ENCODE results near the gene PDIA2. TPM values are rescaled to one million over a fixed set of nuclear protein-coding genes. Genes with fewer than 3 reads are reported as not detected.

The PDIA2 gene
- total RNA-seq, 1 donor = not detected

- H3K4me3 ChIP-seq (ENCODE audit: low read depth, low read length) = no peak overlapping the region
- TF ChIP-seq CTCF (IDR thresholded peaks at IDR 0.05; ENCODE audit: insufficient read depth, low read length) = no peak
- no peak for DNase-seq (ENCODE audit: low read depth)
Measured at GRCh38 chr16:245105-245504, 37.9 kb upstream of the PDIA2 start.

GRCh38 chr16:247027-247426 is 35.9 kb upstream of the PDIA2 start:
- TF ChIP-seq CTCF (IDR thresholded peaks at IDR 0.05; ENCODE audit: insufficient read depth, low read length) = no peak
- no peak overlapping the region for H3K4me3 ChIP-seq (ENCODE audit: low read depth, low read length)
- no peak for DNase-seq (ENCODE audit: low read depth)

GRCh38 chr16:249431-249830 is 33.5 kb upstream of the PDIA2 start:
- no peak for TF ChIP-seq CTCF (IDR thresholded peaks at IDR 0.05; ENCODE audit: insufficient read depth, low read length)
- no peak for DNase-seq (ENCODE audit: low read depth)
- H3K4me3 ChIP-seq (ENCODE audit: low read depth, low read length) = no peak overlapping the region

DNA sequence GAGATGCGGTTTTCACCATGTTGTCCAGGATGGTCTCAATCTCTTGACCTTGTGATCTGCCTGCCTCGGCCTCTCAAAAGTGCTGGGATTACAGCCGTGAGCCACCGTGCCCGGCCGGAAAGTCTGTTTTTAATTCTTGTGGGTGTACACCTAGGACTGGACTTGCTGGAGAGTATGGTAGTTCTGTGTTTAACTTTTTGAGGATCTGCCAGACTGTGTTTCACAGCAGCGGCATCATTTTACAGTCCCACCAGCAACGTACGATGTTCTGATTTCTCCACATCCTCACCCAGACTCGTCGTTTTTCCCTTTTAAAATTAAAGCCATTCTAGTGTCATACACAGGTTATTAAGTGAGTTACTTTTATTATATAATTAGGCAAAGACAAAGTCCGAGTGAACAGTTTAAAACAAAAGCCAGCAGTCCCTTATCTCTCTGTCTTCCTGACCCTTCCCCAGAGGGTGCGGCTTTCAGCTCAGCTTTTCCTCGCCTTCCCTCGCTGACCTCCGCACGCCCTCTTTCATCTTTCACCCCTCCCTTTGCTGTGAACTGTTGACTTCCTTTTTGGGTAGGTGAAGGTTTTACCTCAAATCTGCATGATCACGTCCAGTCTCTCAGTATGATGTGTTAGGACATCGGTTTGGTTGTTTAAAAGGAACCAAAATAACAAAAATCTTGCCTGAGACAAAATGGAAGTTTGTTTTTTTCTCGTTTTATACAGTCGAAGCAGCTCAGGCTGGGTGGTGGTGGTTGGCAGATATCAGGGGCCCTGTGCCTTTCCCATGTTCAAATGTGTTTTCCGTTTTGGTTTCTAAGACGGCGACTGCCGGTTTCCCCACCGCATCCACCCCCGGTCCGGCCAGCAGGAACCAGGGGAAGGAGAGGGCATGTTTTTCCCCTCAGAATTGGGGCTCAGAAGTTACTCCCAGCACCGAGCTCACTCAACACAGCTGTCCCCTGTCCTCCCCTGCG is 30.3 kb upstream of the PDIA2 start:
- TF ChIP-seq CTCF (IDR thresholded peaks at IDR 0.05; ENCODE audit: insufficient read depth, low read length) = no peak
- peak; percentile 57 for DNase-seq (ENCODE audit: low read depth)
- no peak overlapping the region for H3K4me3 ChIP-seq (ENCODE audit: low read depth, low read length)

DNA sequence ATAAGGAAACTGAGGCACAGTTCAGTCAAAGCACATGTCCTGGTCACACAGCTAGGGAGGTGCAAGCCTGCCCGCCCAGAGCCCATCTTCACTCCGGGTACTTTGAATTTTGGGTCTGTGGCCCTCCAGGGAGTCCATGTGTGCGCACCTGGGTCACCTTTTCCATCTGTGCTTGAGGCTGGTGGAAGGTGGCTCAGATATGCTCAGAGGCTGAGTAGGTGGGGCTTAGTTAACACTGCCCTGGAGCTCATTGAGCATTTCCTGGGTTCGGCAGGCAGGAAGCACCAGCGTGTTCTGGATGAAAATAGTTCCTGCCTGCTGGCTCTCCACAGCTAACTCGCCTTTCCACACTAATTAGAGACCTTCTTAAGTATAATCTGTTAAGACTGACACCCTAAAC is 29.1 kb upstream of the PDIA2 start:
- TF ChIP-seq CTCF (IDR thresholded peaks at IDR 0.05; ENCODE audit: insufficient read depth, low read length) = no peak
- no peak overlapping the region for H3K4me3 ChIP-seq (ENCODE audit: low read depth, low read length)
- DNase-seq (ENCODE audit: low read depth) = no peak

GRCh38 chr16:254461-254860 is 28.5 kb upstream of the PDIA2 start:
- no peak overlapping the region for H3K4me3 ChIP-seq (ENCODE audit: low read depth, low read length)
- no peak for DNase-seq (ENCODE audit: low read depth)
- TF ChIP-seq CTCF (IDR thresholded peaks at IDR 0.05; ENCODE audit: insufficient read depth, low read length) = no peak
